PFSK-1 (cell line): Measurements from ENCODE around the gene WDR49.

Source experiments
- FOXP2 ChIP-seq: optimal IDR thresholded peaks from 2 replicates; pipeline ENCODE3; 2011; ENCODE audit warnings: borderline replicate concordance, control low read depth, inconsistent platforms; ENCODE audit not compliant: insufficient read depth; ENCODE audit errors: extremely low read length, extremely low read depth
- POLR2AphosphoS5 ChIP-seq: IDR thresholded peaks from 2 replicates; pipeline ENCODE4 v1.6.1; 2012; ENCODE audit warnings: low read depth, mild to moderate bottlenecking, control low read depth, low read length, moderate library complexity
- REST ChIP-seq, 2 experiments: IDR thresholded peaks; 2 replicates each; pipeline versions ENCODE4 v1.6.1 to v1.8.0; 2011 to 2012; ENCODE audit warnings: low read depth in 2 of 2, low read length in 2 of 2, control low read depth in 1 of 2, inconsistent platforms in 1 of 2, mild to moderate bottlenecking in 1 of 2, moderate library complexity in 1 of 2; ENCODE audit not compliant: insufficient read depth in 1 of 2
- SIN3A ChIP-seq: IDR thresholded peaks from 2 replicates; pipeline ENCODE4 v1.6.1; 2012; ENCODE audit warnings: mild to moderate bottlenecking, low read length, moderate library complexity, borderline replicate concordance; ENCODE audit not compliant: insufficient read depth
- TAF1 ChIP-seq: IDR thresholded peaks from 2 replicates; pipeline ENCODE4 v1.6.1; 2012; ENCODE audit warnings: low read length, control low read depth, borderline replicate concordance; ENCODE audit not compliant: insufficient read depth

The WDR49 gene

DNA sequence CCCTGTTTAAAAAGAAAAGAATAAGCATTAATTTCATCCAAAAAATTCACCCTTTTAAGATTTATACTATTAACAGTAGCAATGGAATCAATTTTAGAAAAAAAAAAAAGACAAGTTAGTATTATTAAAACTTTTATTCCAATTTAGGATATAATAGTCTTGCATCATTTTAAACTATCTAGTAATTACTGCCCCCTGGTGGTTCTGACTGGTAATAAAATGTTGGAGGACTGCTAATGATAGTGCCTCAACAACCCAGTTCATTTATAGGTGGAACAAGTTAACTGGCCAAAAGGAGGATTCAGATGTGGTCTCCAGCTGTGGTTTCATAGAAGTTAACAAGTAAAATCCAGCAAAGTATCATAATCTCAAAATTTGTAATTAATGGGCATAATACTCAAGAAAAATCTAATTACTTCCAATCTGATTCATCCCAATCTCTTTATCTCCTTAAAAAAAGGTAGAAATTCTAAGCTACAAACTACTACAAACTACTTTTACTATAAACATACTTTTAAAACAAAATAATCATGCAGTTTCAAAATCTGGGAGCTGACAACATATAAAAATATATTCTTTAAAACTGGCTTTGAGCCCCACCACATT lies 30.7 kb upstream of the WDR49 start:
- no peak for TF ChIP-seq POLR2AphosphoS5

GRCh38 chr3:167679526-167679925 lies 25.8 kb upstream of the WDR49 start:
- TF ChIP-seq FOXP2 (no peak), REST (IDR thresholded peaks at IDR 0.05; ENCODE audit: insufficient read depth in 1 of 2, low read depth in 2 of 2, low read length in 2 of 2) (no peak), POLR2AphosphoS5 (no peak), SIN3A (no peak), TAF1 (no peak)

DNA sequence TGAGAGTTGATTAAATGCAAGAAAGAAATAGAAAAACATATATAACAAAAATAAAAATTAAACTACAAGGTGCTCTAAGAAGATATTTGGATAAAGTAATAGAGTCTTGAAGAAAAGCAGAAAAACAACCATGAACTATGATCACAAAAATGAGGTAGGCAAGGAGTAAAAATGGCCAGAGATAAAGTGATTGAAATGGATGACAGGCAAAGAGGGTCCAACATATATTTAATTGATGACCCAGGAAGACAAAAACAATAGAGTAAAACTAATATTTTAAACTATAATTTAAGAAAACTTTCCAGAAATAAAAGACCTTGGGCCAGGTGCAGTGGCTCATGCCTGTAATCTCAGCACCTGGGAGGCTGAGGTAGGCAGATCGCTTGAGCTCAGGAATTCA lies 22.1 kb upstream of the WDR49 start:
- TF ChIP-seq SIN3A, result no peak
- TF ChIP-seq TAF1, result no peak
- no peak for TF ChIP-seq REST (IDR thresholded peaks at IDR 0.05; ENCODE audit: insufficient read depth in 1 of 2, low read depth in 2 of 2, low read length in 2 of 2)
- no peak for TF ChIP-seq FOXP2
- TF ChIP-seq POLR2AphosphoS5, result no peak

DNA sequence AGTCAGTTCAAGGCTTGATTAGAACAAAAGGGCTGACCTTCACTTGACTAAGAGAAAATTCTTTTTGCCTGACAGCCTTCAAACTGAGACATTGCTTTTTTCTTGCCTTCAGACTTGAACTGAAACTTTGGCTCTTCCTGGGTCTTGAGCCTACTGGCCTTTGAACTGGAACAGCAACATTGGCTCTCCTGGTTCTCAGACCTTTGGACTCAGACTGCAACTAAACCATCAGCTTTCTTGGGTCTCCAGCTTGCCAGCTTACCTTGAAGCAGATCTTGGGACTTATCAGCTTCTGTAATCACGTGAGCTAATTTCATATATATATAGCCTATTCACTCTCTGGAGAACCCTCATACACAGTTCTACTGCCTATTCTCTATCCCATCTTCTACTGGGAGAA lies 19.5 kb upstream of the WDR49 start:
- no peak for TF ChIP-seq FOXP2
- no peak for TF ChIP-seq REST (IDR thresholded peaks at IDR 0.05; ENCODE audit: insufficient read depth in 1 of 2, low read depth in 2 of 2, low read length in 2 of 2)
- TF ChIP-seq TAF1, result no peak
- no peak for TF ChIP-seq SIN3A
- no peak for TF ChIP-seq POLR2AphosphoS5

DNA sequence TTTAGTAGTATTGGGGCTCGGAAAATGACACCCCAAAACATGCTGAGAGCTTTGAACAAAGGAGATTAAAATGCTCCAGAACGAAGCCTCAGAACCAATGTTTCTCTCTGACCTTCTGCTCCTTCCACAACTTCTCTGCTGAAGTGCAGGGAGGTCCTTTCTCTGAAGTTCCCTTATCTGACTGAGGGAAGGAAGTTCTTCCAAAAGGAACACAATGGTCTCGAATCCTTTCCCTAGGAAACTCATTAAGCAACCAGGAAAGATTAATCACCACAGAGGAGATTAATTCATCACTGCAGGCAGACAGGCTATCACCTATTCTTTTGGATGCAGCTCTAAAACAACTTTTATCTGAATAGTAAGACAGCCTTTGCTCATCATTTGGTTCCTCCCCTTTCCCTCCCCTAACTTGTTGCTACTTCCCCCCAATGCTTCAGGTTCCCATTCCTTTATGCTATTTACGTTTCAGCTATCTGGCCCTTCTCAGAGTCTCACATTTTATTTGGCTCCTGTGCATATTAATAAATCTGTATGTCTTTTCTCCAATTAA lies 18.2 kb upstream of the WDR49 start:
- TF ChIP-seq POLR2AphosphoS5 (no peak), TAF1 (no peak), REST (IDR thresholded peaks at IDR 0.05; ENCODE audit: insufficient read depth in 1 of 2, low read depth in 2 of 2, low read length in 2 of 2) (no peak), SIN3A (no peak), FOXP2 (no peak)
